Heart left ventricle (tissue), 16 donors: ENCODE measurements around the gene NAA50. TPM values are rescaled to one million over a fixed set of nuclear protein-coding genes. Genes with fewer than 3 reads are reported as not detected.

ENCODE experiments used
- ATAC-seq, 4 donors: fragments of 200-7000 bp; cut with Tn5 transposase; one replicate each; pipeline ENCODE4 v1.9.1; 2020 to 2022; ENCODE audit warnings: moderate library complexity in 4 of 4, mild to moderate bottlenecking in 3 of 4, moderate number of reproducible peaks in 1 of 4
- DNase-seq, 5 donors: peaks; one replicate each; pipeline ENCODE4 v3.0.0-alpha.2; 2020
- H3K27ac ChIP-seq, 12 donors: fragments of 200-600 bp; sonication (generic) in 4 of 12; one replicate each; pipeline versions ENCODE4 v1.5.0 to v1.8.0; 2016 to 2022; ENCODE audit warnings: mild to moderate bottlenecking in 2 of 12
- H3K27me3 ChIP-seq, 9 donors: fragments of 200-600 bp; sonication (generic) in 2 of 9; one replicate each; pipeline versions ENCODE4 v1.5.1 to v1.8.0; 2016 to 2022; ENCODE audit warnings: mild to moderate bottlenecking in 3 of 9
- H3K36me3 ChIP-seq, 9 donors: fragments of 200-600 bp; sonication (generic) in 2 of 9; one replicate each; pipeline versions ENCODE4 v1.5.0 to v1.8.0; 2018 to 2022; ENCODE audit warnings: mild to moderate bottlenecking in 2 of 9
- H3K4me1 ChIP-seq, 12 donors: fragments of 200-600 bp; sonication (generic) in 4 of 12; one replicate each; pipeline versions ENCODE4 v1.5.0 to v1.8.0; 2016 to 2022; ENCODE audit warnings: mild to moderate bottlenecking in 3 of 12
- H3K4me3 ChIP-seq, 12 donors: fragments of 200-600 bp; sonication (generic) in 4 of 12; one replicate each; pipeline versions ENCODE4 v1.5.0 to v1.8.0; 2017 to 2022; ENCODE audit warnings: mild to moderate bottlenecking in 9 of 12, moderate library complexity in 4 of 12
- H3K9me3 ChIP-seq, 12 donors: fragments of 200-600 bp; sonication (generic) in 4 of 12; one replicate each; pipeline versions ENCODE4 v1.5.0 to v1.8.0; 2016 to 2022; ENCODE audit warnings: mild to moderate bottlenecking in 1 of 12
- CTCF ChIP-seq, 12 donors: fragments of 200-600 bp; sonication (generic) in 4 of 12; IDR thresholded peaks; one replicate each; pipeline versions ENCODE4 v1.5.0 to v1.8.0; 2018 to 2022; ENCODE audit warnings: antibody characterized with exemption in 12 of 12, mild to moderate bottlenecking in 5 of 12
- POLR2A ChIP-seq, 2 donors: fragments of 450-650 bp; IDR thresholded peaks; one replicate each; pipeline ENCODE4 v1.6.1; 2017; ENCODE audit warnings: antibody characterized with exemption in 2 of 2, mild to moderate bottlenecking in 2 of 2, moderate library complexity in 2 of 2
- whole genome bisulfite sequencing, 4 donors: extraction: QIAGEN DNeasy Blood & Tissue Kit in 2 of 4; methylation state at CpG; one replicate each; pipeline versions ENCODE4 v1.1.5 to v1.1.7; 2013 to 2018; 5-methylcytosine and 5-hydroxymethylcytosine counted together
- intact Hi-C, 10 donors: fragments of 100-400 bp; cut with DNase I; formaldehyde crosslinking; loops; one replicate each; pipeline versions ENCODE4 v1.11.1 to v1.14.2; 2022
- polyA plus RNA-seq, 2 donors: library from polyadenylated mRNA; stranded (reverse); fragments of 200-250 nt; gene quantifications; one replicate each; pipeline ENCODE4 v1.2.3, GENCODE V29; 2013
- total RNA-seq, 9 donors: library from RNA; depleted of rRNA in 2 of 9; stranded (reverse); fragments of >200 nt in 2 of 9; fragmentation: NEBNext Ultra II Directional in 3 of 9; extraction: Animal tissue kit (Norgen Biotek cat#: 25700) in 3 of 9; gene quantifications; one replicate each; pipeline versions ENCODE4 v1.1.0 to v1.2.4, GENCODE V29; 2016 to 2023
- donor health status: ischemic (EF 13 %, LVEDD 7.1; RV severe dilation, severe dysfunction).
- donor health status: healthy with polysubstance abuse.
- donor health status: DM: no; HTN: yes; CAD: no.
- donor health status: DM: no; HTN: no; CAD: no.
- donor health status: ischemic (EF 25% LVEDD 6.9; RV normal size, moderate dysfunction).
- donor health status: ischemic (EF 25% LVEDD 5.7; RV mildly dilated, moderate dysfunction).
- donor health status: healthy.
- donor health status: DM: yes; HTN: yes; CAD: no.
- donor health status: ischemic (EF 35%, LVEDD 5.7; RV mildly dilated, moderate dysfunction).
- donor health status: nonischemic (EF 11% LVEDD 7.7; RV severe dilation, severe dysfunction).
- donor health status: DM: yes; HTN: yes; CAD: no.
- donor health status: PGD.
- donor health status: ischemic (EF 29% LVEDD 5.4; RV normal size, mild dysfunction).
- donor health status: nonischemic (EF 23%, LVEDD 6.1; RV moderate dilation, normal function).

Gene NAA50
- total and polyA plus RNA-seq, 11 donors: 15.0 to 147 (median 77.6) TPM

- peaks cover 0 to 19% (median 7%) of the 10 kb centered on the region in 12 donors for H3K4me1 ChIP-seq
- DNase-seq (no peak), ATAC-seq (no peak)
- TF ChIP-seq CTCF (IDR thresholded peaks at IDR 0.05) (no peak), POLR2A (IDR thresholded peaks at IDR 0.05) (no peak)
- no peaks in the 10 kb centered on the region for H3K9me3 ChIP-seq
- no peak overlapping the region for H3K4me3 ChIP-seq
- no peak overlapping the region for H3K27ac ChIP-seq
- intact Hi-C loops: loop anchor here in 3 of 10 donors (10.0 kb wide), 3 partner anchors 103 to 423 kb away; partner anchors contain the start of gene GRAMD1C (in 1 of the 3)
- WGBS, 4 donors: 81 to 86% (median 83%) methylated on average over 4 of the region's 4 CpGs
- no peaks in the 10 kb centered on the region for H3K36me3 ChIP-seq
- no peaks in the 10 kb centered on the region for H3K27me3 ChIP-seq
Observed at GRCh38 chr3:113731694-113732093, 14.4 kb downstream of the NAA50 start.

- H3K9me3 ChIP-seq: no peaks in the 10 kb centered on the region
- intact Hi-C loops: loop anchor here in 3 of 10 donors (10.0 kb wide), 3 partner anchors 104 to 424 kb away; partner anchors contain the start of gene GRAMD1C (in 1 of the 3)
- 89 to 99% (median 94%) methylated on average over 1 of the region's 1 CpG for WGBS, 4 donors
- no peaks in the 10 kb centered on the region for H3K36me3 ChIP-seq
- no peak for TF ChIP-seq CTCF (IDR thresholded peaks at IDR 0.05)
- no peak overlapping the region for H3K4me3 ChIP-seq
- ATAC-seq (no peak), DNase-seq (no peak)
- no peak overlapping the region for H3K27ac ChIP-seq
- H3K4me1 ChIP-seq: peaks cover 0 to 15% (median 3%) of the 10 kb centered on the region in 12 donors
- H3K27me3 ChIP-seq: no peaks in the 10 kb centered on the region
Observed at GRCh38 chr3:113730550-113730949, 15.5 kb downstream of the NAA50 start.

GRCh38 chr3:113728661-113729060, 17.4 kb downstream of the NAA50 start:
- Histone ChIP-seq H3K4me3 (no peak overlapping the region), H3K9me3 (no peaks in the 10 kb centered on the region), H3K4me1 (peaks cover 0 to 15% (median 3%) of the 10 kb centered on the region in 12 donors), H3K36me3 (peaks cover 0 to 3% (median 0%) of the 10 kb centered on the region in 9 donors), H3K27ac (no peak overlapping the region), H3K27me3 (no peaks in the 10 kb centered on the region)
- ATAC-seq (no peak), DNase-seq (no peak)
- WGBS, 4 donors: 92 to 98% (median 97%) methylated on average over 2 of the region's 2 CpGs
- no peak for TF ChIP-seq POLR2A (IDR thresholded peaks at IDR 0.05)
- TF ChIP-seq CTCF (IDR thresholded peaks at IDR 0.05): no peak
- intact Hi-C loops: no loop called here

GRCh38 chr3:113721636-113722035, 24.4 kb downstream of the NAA50 start:
- H3K4me1 ChIP-seq: peaks cover 0 to 8% (median under 1%) of the 10 kb centered on the region in 12 donors
- H3K27me3 ChIP-seq: no peaks in the 10 kb centered on the region
- DNase-seq: no peak
- H3K4me3 ChIP-seq: no peak overlapping the region
- 79 to 83% (median 82%) methylated on average over 3 of the region's 3 CpGs for WGBS, 4 donors
- peaks cover 0 to 60% (median 44%) of the 10 kb centered on the region in 9 donors for H3K36me3 ChIP-seq
- intact Hi-C loops: no loop called here
- no peak for ATAC-seq
- no peak overlapping the region for H3K27ac ChIP-seq
- no peak for TF ChIP-seq POLR2A (IDR thresholded peaks at IDR 0.05)
- no peak for TF ChIP-seq CTCF (IDR thresholded peaks at IDR 0.05)
- H3K9me3 ChIP-seq: no peaks in the 10 kb centered on the region
